ENCODE data around the gene LITAF. TPM values are rescaled to one million over a fixed set of nuclear protein-coding genes. Genes with fewer than 3 reads are reported as not detected.
"Not testable (repeated sequence)": the region's sequence is repeated elsewhere in the genome, so short reads cannot be mapped to it uniquely, and the experiment has no call there.

Gene LITAF
- total RNA-seq, 1 donor from 2014 or later = 40.5 TPM

GRCh38 chr16:11604296-11604695, 17.6 kb upstream of the LITAF start:
- DNase-seq (ENCODE audit: low spot score); intact Hi-C loops (cut with DNase I): not testable (repeated sequence)

GRCh38 chr16:11603331-11603750, 16.6 kb upstream of the LITAF start:
- DNase-seq (ENCODE audit: low spot score) = no peak
- intact Hi-C loops (cut with DNase I) = no loop called here

- no peak for DNase-seq (ENCODE audit: low spot score)
- intact Hi-C loops (cut with DNase I) = no loop called here
Measured at GRCh38 chr16:11602321-11602720, 15.6 kb upstream of the LITAF start.

- intact Hi-C loops (cut with DNase I) = no loop called here
- DNase-seq (ENCODE audit: low spot score) = no peak
Measured at GRCh38 chr16:11601911-11602310, 15.2 kb upstream of the LITAF start.

- DNase-seq (ENCODE audit: low spot score) = no peak
- intact Hi-C loops (cut with DNase I) = no loop called here
Measured at GRCh38 chr16:11601425-11601824, 14.7 kb upstream of the LITAF start.

- intact Hi-C loops (cut with DNase I) = loop anchor here (10.0 kb wide), 1 partner anchor 105 kb away; no protein-coding TSS in a partner anchor
- no peak for DNase-seq (ENCODE audit: low spot score)
Measured at GRCh38 chr16:11599579-11599978, 12.9 kb upstream of the LITAF start.

- no peak for DNase-seq (ENCODE audit: low spot score)
- intact Hi-C loops (cut with DNase I) = loop anchor here (10.0 kb wide), 1 partner anchor 103 kb away; no protein-coding TSS in a partner anchor
Measured at GRCh38 chr16:11597235-11598095, 10.7 kb upstream of the LITAF start.

GRCh38 chr16:11596572-11597226, 10.0 kb upstream of the LITAF start:
- peak; percentile 78 for DNase-seq (ENCODE audit: low spot score)
- intact Hi-C loops (cut with DNase I) = loop anchor here (10.0 kb wide), 1 partner anchor 102 kb away; no protein-coding TSS in a partner anchor

- no peak for DNase-seq (ENCODE audit: low spot score)
- intact Hi-C loops (cut with DNase I) = loop anchor here (10.0 kb wide), 1 partner anchor 99 kb away; no protein-coding TSS in a partner anchor
Measured at GRCh38 chr16:11593581-11593980, 6.9 kb upstream of the LITAF start.

- intact Hi-C loops (cut with DNase I) = loop anchor here (10.0 kb wide), 1 partner anchor 98 kb away; no protein-coding TSS in a partner anchor
- not testable (repeated sequence) for DNase-seq (ENCODE audit: low spot score)
Measured at GRCh38 chr16:11593076-11593475, 6.4 kb upstream of the LITAF start.

GRCh38 chr16:11591630-11592029, 4.9 kb upstream of the LITAF start:
- not testable (repeated sequence) for DNase-seq (ENCODE audit: low spot score)
- intact Hi-C loops (cut with DNase I) = loop anchor here (10.0 kb wide), 1 partner anchor 97 kb away; no protein-coding TSS in a partner anchor

GRCh38 chr16:11589198-11589550, 2.5 kb upstream of the LITAF start:
- DNase-seq (ENCODE audit: low spot score) = no peak
- intact Hi-C loops (cut with DNase I) = loop anchor here (5.0 kb wide), 2 partner anchors 38 to 53 kb away; no protein-coding TSS in a partner anchor

- DNase-seq (ENCODE audit: low spot score) = no peak
- intact Hi-C loops (cut with DNase I) = loop anchor here (5.0 kb wide), 2 partner anchors 39 to 54 kb away; no protein-coding TSS in a partner anchor
Measured at GRCh38 chr16:11588321-11589197, 1.8 kb upstream of the LITAF start.

GRCh38 chr16:11587643-11588247, 1.0 kb upstream of the LITAF start:
- intact Hi-C loops (cut with DNase I) = loop anchor here (5.0 kb wide), 2 partner anchors 40 to 55 kb away; no protein-coding TSS in a partner anchor
- DNase-seq (ENCODE audit: low spot score) = no peak

- no peak for DNase-seq (ENCODE audit: low spot score)
- intact Hi-C loops (cut with DNase I) = loop anchor here (5.0 kb wide), 2 partner anchors 41 to 56 kb away; no protein-coding TSS in a partner anchor
Measured at GRCh38 chr16:11586378-11586855, 302 bp downstream of the LITAF start.

GRCh38 chr16:11585460-11586377, 1.0 kb downstream of the LITAF start:
- intact Hi-C loops (cut with DNase I) = loop anchor here (5.0 kb wide), 2 partner anchors 42 to 57 kb away; no protein-coding TSS in a partner anchor
- no peak for DNase-seq (ENCODE audit: low spot score)

GRCh38 chr16:11583889-11584565, 2.7 kb downstream of the LITAF start:
- no peak for DNase-seq (ENCODE audit: low spot score)
- intact Hi-C loops (cut with DNase I) = no loop called here
